Spleen (tissue), 11 donors: ENCODE results near the gene HOXA2. TPM values are rescaled to one million over a fixed set of nuclear protein-coding genes. Genes with fewer than 3 reads are reported as not detected.
A peak's percentile ranks its signal among the peaks of the same experiment; 100 is the strongest.

Experiments used
- DNase-seq: peaks from one replicate; pipeline ENCODE4 v3.0.0-alpha.2; 2020
- H3K27ac ChIP-seq, 8 donors: fragments of 200-600 bp; sonication (generic) in 7 of 8; 1 replicate in 4 of 8; 2 replicates in 4 of 8; pipeline versions ENCODE4 v1.5.0 to v1.8.0; 2016 to 2021; ENCODE audit warnings: inconsistent platforms in 4 of 8, mild to moderate bottlenecking in 4 of 8, moderate library complexity in 1 of 8
- H3K27me3 ChIP-seq, 7 donors: fragments of 200-600 bp; sonication (generic) in 6 of 7; replicated peaks in 1 of 7; 1 replicate in 4 of 7; 2 replicates in 3 of 7; pipeline versions ENCODE4 v1.5.0 to v1.8.0; 2016 to 2021; ENCODE audit warnings: inconsistent platforms in 3 of 7, mild to moderate bottlenecking in 1 of 7
- H3K36me3 ChIP-seq, 6 donors: fragments of 200-600 bp; sonication (generic) in 5 of 6; 1 replicate in 4 of 6; 2 replicates in 2 of 6; pipeline versions ENCODE4 v1.5.0 to v1.8.0; 2016 to 2021; ENCODE audit warnings: inconsistent platforms in 2 of 6
- H3K4me1 ChIP-seq, 6 donors: fragments of 200-600 bp; sonication (generic) in 5 of 6; 1 replicate in 3 of 6; 2 replicates in 3 of 6; pipeline versions ENCODE4 v1.5.0 to v1.8.0; 2016 to 2021; ENCODE audit warnings: inconsistent platforms in 3 of 6
- H3K4me3 ChIP-seq, 8 donors: fragments of 200-600 bp; sonication (generic) in 7 of 8; 1 replicate in 4 of 8; 2 replicates in 4 of 8; pipeline versions ENCODE4 v1.5.0 to v1.8.0; 2016 to 2021; ENCODE audit warnings: inconsistent platforms in 4 of 8, mild to moderate bottlenecking in 4 of 8, moderate library complexity in 2 of 8
- H3K9me3 ChIP-seq, 8 donors: fragments of 200-600 bp; sonication (generic) in 7 of 8; 1 replicate in 4 of 8; 2 replicates in 4 of 8; pipeline versions ENCODE4 v1.5.0 to v1.8.0; 2016 to 2021; ENCODE audit warnings: inconsistent platforms in 4 of 8
- CTCF ChIP-seq, 11 experiments: fragments of 200-600 bp in 7 of 11; fragments of 450-650 bp in 4 of 11; sonication (generic) in 4 of 11; IDR thresholded peaks in 8 of 11; conservative IDR thresholded peaks in 3 of 11; 1 replicate in 7 of 11; 2 replicates in 4 of 11; pipeline versions ENCODE4 v1.4.0 to v1.8.0; 2016 to 2021; ENCODE audit warnings: antibody characterized with exemption in 11 of 11, inconsistent platforms in 4 of 11, mild to moderate bottlenecking in 1 of 11
- POLR2A ChIP-seq, 3 donors: fragments of 450-650 bp; IDR thresholded peaks; one replicate each; pipeline ENCODE4 v1.5.1; 2017; ENCODE audit warnings: antibody characterized with exemption in 3 of 3, mild to moderate bottlenecking in 1 of 3
- POLR2AphosphoS5 ChIP-seq, 3 donors: sonication (generic); formaldehyde crosslinking; IDR thresholded peaks; one replicate each; pipeline ENCODE4 v1.5.1; 2017; ENCODE audit warnings: antibody characterized with exemption in 3 of 3
- WGBS, 5 donors: extraction: QIAGEN DNeasy Blood & Tissue Kit in 3 of 5; methylation state at CpG; one replicate each; pipeline versions ENCODE4 v1.1.5 to v1.1.7; 2013 to 2018; 5-methylcytosine and 5-hydroxymethylcytosine counted together
- intact Hi-C: fragments of 100-400 bp; cut with DNase I; formaldehyde crosslinking; loops from one replicate; pipeline ENCODE4 v1.15.0; 2023; ENCODE audit warnings: low total_unique reads
- polyA plus RNA-seq, 3 donors: library from polyadenylated mRNA; stranded (reverse); fragments of 200-250 nt; gene quantifications; one replicate each; pipeline ENCODE4 v1.2.1, GENCODE V29; 2013
- total RNA-seq, 7 donors: library from RNA; depleted of rRNA in 3 of 7; stranded (reverse); fragments of >200 nt in 3 of 7; fragmentation: NEBNext Ultra II Directional in 4 of 7; extraction: Animal tissue kit (Norgen Biotek cat#: 25700) in 4 of 7; gene quantifications; one replicate each; pipeline versions ENCODE4 v1.1.0 to v1.2.1, GENCODE V29; 2016 to 2021
- donor health status: healthy with polysubstance abuse.
- donor health status: DM: no; HTN: no; CAD: no; lungs with moderate emphysema.
- donor health status: DM: no; HTN: no; CAD: no.
- donor health status: Bipolar disorder and iron deficiency.
- donor health status: healthy.
- donor health status: DM: no; HTN: no; CAD: no.
- donor health status: DM: yes; HTN: yes; CAD: no.

Gene HOXA2
- total and polyA plus RNA-seq, 10 donors, result 0.41 to 2.8 (median 0.90) TPM

- intact Hi-C loops, result no loop called here
- Histone ChIP-seq H3K27ac (peak overlapping the region; percentile 66 to 95 (median 82)), H3K36me3 (no peaks in the 10 kb centered on the region), H3K27me3 (peaks cover 0 to 74% (median 24%) of the 10 kb centered on the region in 7 donors), H3K9me3 (no peaks in the 10 kb centered on the region), H3K4me1 (peaks cover 2 to 27% (median 7%) of the 10 kb centered on the region in 6 donors), H3K4me3 (peak overlapping the region; percentile 44 to 77 (median 49))
- no peak for TF ChIP-seq POLR2AphosphoS5 (IDR thresholded peaks at IDR 0.05)
- TF ChIP-seq CTCF (IDR thresholded peaks at IDR 0.05 in 8 of 11, conservative IDR thresholded peaks at IDR 0.05 in 3 of 11), result no peak
- no peak for TF ChIP-seq POLR2A (IDR thresholded peaks at IDR 0.05)
- no peak for DNase-seq
- WGBS, 5 donors, result 33 to 74% (median 59%) methylated on average over 29 of the region's 29 CpGs
Measured at GRCh38 chr7:27142580-27143022, 40.1 kb upstream of the HOXA2 start.

GRCh38 chr7:27141923-27142579 lies 39.6 kb upstream of the HOXA2 start:
- Histone ChIP-seq H3K4me3 (peak overlapping the region; percentile 44 to 77 (median 49)), H3K27me3 (peaks cover 0 to 73% (median 19%) of the 10 kb centered on the region in 7 donors), H3K36me3 (no peaks in the 10 kb centered on the region), H3K9me3 (no peaks in the 10 kb centered on the region), H3K27ac (peak overlapping the region; percentile 66 to 95 (median 82)), H3K4me1 (peaks cover 0 to 25% (median 2%) of the 10 kb centered on the region in 6 donors)
- WGBS, 5 donors, result 47 to 78% (median 73%) methylated on average over 30 of the region's 30 CpGs
- intact Hi-C loops, result loop anchor here (2.0 kb wide), 1 partner anchor 453 kb away; no protein-coding TSS in a partner anchor
- DNase-seq, result peak; percentile 68
- TF ChIP-seq POLR2AphosphoS5 (IDR thresholded peaks at IDR 0.05) (peak in 1 of 3 donors; percentile 56), CTCF (IDR thresholded peaks at IDR 0.05 in 8 of 11, conservative IDR thresholded peaks at IDR 0.05 in 3 of 11) (peak in 4 of 11 experiments; percentile 9 to 33 (median 24)), POLR2A (IDR thresholded peaks at IDR 0.05) (no peak)

GRCh38 chr7:27141137-27141922 lies 38.8 kb upstream of the HOXA2 start:
- Histone ChIP-seq H3K27ac (peak overlapping the region in 7 of 8 donors; percentile 74 to 95 (median 82)), H3K36me3 (no peaks in the 10 kb centered on the region), H3K4me3 (peak overlapping the region in 4 of 8 donors; percentile 44 to 77 (median 58)), H3K9me3 (no peaks in the 10 kb centered on the region), H3K27me3 (peaks cover 0 to 73% (median 12%) of the 10 kb centered on the region in 7 donors), H3K4me1 (peaks cover 0 to 33% (median 4%) of the 10 kb centered on the region in 6 donors)
- 78 to 90% (median 88%) methylated on average over 18 of the region's 18 CpGs for WGBS, 5 donors
- no peak for TF ChIP-seq POLR2AphosphoS5 (IDR thresholded peaks at IDR 0.05)
- intact Hi-C loops, result loop anchor here (2.0 kb wide), 1 partner anchor 453 kb away; no protein-coding TSS in a partner anchor
- DNase-seq, result no peak

DNA sequence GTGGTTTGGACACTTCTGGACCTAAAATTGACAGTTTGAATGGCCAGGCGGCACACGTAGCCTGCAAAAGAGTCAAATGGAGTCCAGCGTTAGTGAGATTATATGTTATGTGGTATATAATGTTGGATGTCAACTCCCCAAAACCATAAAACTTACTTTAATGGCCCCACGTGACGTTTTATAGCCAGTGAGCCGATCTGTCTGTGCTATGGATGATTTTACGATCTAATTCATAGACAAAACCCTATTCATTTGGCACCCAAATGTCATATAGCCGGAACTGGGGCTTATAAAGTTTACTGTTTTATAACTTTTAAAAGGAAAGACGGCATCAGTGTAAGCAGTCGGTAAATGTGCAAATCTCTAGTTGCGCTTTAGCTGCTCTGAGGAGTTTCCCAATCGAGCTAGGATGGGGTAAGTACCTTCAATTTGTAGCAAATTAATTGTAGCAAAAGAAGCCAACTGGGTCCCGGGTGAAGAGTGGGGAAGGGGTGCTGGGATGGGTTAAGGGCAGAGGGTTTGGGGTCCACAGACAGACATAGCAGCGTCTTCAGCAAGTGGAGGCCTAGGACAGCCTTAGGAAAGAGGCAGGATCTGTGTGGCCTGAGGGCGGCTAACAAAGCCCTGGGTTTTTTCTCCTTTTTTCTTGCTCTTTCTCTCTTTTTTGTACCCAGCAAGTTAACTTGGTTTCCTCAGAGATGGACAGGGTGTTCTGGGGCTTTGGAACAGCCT lies 37.8 kb upstream of the HOXA2 start:
- no peak overlapping the region for H3K4me3 ChIP-seq
- intact Hi-C loops, result loop anchor here (2.0 kb wide), 1 partner anchor 451 kb away; no protein-coding TSS in a partner anchor
- H3K27me3 ChIP-seq, result peaks cover 0 to 73% (median 12%) of the 10 kb centered on the region in 7 donors
- no peak for TF ChIP-seq CTCF (IDR thresholded peaks at IDR 0.05 in 8 of 11, conservative IDR thresholded peaks at IDR 0.05 in 3 of 11)
- peaks cover 0 to 42% (median 12%) of the 10 kb centered on the region in 6 donors for H3K4me1 ChIP-seq
- DNase-seq, result no peak
- peak overlapping the region in 2 of 8 donors; percentile 35 to 57 for H3K27ac ChIP-seq
- H3K36me3 ChIP-seq, result no peaks in the 10 kb centered on the region
- no peaks in the 10 kb centered on the region for H3K9me3 ChIP-seq
- WGBS, 5 donors, result 87 to 94% (median 90%) methylated on average over 15 of the region's 15 CpGs
